Thyroid gland (tissue), 4 donors: Measurements from ENCODE around the gene SPATS2L.

ENCODE experiments used
- CTCF ChIP-seq, 6 experiments: fragments of 200-600 bp in 3 of 6; fragments of 450-650 bp in 3 of 6; sonication (generic) in 3 of 6; IDR thresholded peaks; one replicate each; pipeline ENCODE4 v1.5.1; 2016 to 2019; ENCODE audit warnings: antibody characterized with exemption in 6 of 6, mild to moderate bottlenecking in 2 of 6, inconsistent platforms in 1 of 6, moderate library complexity in 1 of 6
- POLR2A ChIP-seq, 2 donors: fragments of 450-650 bp; IDR thresholded peaks; one replicate each; pipeline ENCODE4 v1.6.1; 2017; ENCODE audit warnings: antibody characterized with exemption in 2 of 2, mild to moderate bottlenecking in 2 of 2, moderate library complexity in 1 of 2

DNA sequence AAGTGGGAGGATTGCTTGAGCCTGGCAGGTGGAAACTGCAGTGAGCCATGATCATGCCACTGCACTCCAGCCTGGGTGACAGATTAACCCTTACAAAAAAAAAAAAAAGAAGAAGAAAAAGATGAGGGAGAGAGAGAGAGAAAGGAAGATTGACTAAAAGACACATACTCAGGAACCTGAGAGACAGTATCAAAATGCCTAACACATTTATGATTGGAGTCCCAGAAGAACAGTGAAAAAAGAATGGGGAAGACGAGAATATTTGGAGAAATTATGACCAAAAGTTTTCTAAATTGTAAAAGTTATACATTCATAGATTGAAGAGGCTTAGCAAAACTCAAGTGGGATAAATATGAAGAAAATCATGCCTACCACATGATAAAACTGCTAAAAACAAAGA is 19.9 kb upstream of the SPATS2L start:
- TF ChIP-seq CTCF (IDR thresholded peaks at IDR 0.05) (no peak), POLR2A (IDR thresholded peaks at IDR 0.05) (no peak)
